SK-N-SH treated with all-trans-retinoic acid at 6 μM for 48 hours (cell line): ENCODE data around the gene RXFP4.

Experiments used
- ARNTL ChIP-seq: fragments of 450-650 bp; formaldehyde crosslinking; IDR thresholded peaks from 2 replicates; pipeline ENCODE4 v1.5.0; 2020; ENCODE audit warnings: low read depth, mild to moderate bottlenecking, moderate library complexity, borderline replicate concordance
- CSDC2 ChIP-seq: fragments of 250-450 bp; sonication (Bioruptor Pico); IDR thresholded peaks from 2 replicates; pipeline ENCODE4 v1.5.0; 2020; ENCODE audit warnings: mild to moderate bottlenecking, moderate library complexity
- ESRRG ChIP-seq: fragments of 250-450 bp; sonication (Bioruptor Pico); IDR thresholded peaks from 2 replicates; pipeline ENCODE4 v1.6.1; 2021; ENCODE audit warnings: mild to moderate bottlenecking
- TOX ChIP-seq: fragments of 250-450 bp; sonication (Bioruptor Pico); IDR thresholded peaks from 2 replicates; pipeline ENCODE4 v1.8.0; 2021; ENCODE audit warnings: mild to moderate bottlenecking, moderate library complexity, borderline replicate concordance
- ZFP30 ChIP-seq: fragments of 450-650 bp; formaldehyde crosslinking; IDR thresholded peaks from 2 replicates; pipeline ENCODE4 v1.5.0; 2022; ENCODE audit warnings: mild to moderate bottlenecking, moderate library complexity
- ZNF8 ChIP-seq: fragments of 450-650 bp; formaldehyde crosslinking; IDR thresholded peaks from 2 replicates; pipeline ENCODE4 v1.5.0; 2020; ENCODE audit warnings: mild to moderate bottlenecking, moderate library complexity
- TF ChIP-seq, protein P1 (sequence below): fragments of 250-450 bp; sonication (Bioruptor Pico); IDR thresholded peaks from 2 replicates; pipeline ENCODE4 v1.8.0; 2020; ENCODE audit warnings: mild to moderate bottlenecking, moderate library complexity, borderline replicate concordance
- TF ChIP-seq, protein P2 (sequence below): fragments of 250-450 bp; sonication (Bioruptor Pico); IDR thresholded peaks from 2 replicates; pipeline ENCODE4 v1.5.1; 2021; ENCODE audit warnings: mild to moderate bottlenecking, moderate library complexity

- TF ChIP-seq CSDC2 (no peak), ESRRG (CRISPR knock-in tag) (no peak), TOX (CRISPR knock-in tag) (no peak), ZFP30 (no peak), ZNF8 (CRISPR knock-in tag) (no peak), ARNTL (no peak)
- TF ChIP-seq, protein P1, sequence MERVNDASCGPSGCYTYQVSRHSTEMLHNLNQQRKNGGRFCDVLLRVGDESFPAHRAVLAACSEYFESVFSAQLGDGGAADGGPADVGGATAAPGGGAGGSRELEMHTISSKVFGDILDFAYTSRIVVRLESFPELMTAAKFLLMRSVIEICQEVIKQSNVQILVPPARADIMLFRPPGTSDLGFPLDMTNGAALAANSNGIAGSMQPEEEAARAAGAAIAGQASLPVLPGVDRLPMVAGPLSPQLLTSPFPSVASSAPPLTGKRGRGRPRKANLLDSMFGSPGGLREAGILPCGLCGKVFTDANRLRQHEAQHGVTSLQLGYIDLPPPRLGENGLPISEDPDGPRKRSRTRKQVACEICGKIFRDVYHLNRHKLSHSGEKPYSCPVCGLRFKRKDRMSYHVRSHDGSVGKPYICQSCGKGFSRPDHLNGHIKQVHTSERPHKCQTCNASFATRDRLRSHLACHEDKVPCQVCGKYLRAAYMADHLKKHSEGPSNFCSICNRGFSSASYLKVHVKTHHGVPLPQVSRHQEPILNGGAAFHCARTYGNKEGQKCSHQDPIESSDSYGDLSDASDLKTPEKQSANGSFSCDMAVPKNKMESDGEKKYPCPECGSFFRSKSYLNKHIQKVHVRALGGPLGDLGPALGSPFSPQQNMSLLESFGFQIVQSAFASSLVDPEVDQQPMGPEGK = no peak
- TF ChIP-seq, protein P2, sequence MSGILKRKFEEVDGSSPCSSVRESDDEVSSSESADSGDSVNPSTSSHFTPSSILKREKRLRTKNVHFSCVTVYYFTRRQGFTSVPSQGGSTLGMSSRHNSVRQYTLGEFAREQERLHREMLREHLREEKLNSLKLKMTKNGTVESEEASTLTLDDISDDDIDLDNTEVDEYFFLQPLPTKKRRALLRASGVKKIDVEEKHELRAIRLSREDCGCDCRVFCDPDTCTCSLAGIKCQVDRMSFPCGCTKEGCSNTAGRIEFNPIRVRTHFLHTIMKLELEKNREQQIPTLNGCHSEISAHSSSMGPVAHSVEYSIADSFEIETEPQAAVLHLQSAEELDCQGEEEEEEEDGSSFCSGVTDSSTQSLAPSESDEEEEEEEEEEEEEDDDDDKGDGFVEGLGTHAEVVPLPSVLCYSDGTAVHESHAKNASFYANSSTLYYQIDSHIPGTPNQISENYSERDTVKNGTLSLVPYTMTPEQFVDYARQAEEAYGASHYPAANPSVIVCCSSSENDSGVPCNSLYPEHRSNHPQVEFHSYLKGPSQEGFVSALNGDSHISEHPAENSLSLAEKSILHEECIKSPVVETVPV (CRISPR knock-in tag) = no peak
Measured at GRCh38 chr1:155947292-155947691, 5.9 kb downstream of the RXFP4 start.
